ENCODE results near the gene SERPINE2. TPM values are rescaled to one million over a fixed set of nuclear protein-coding genes. Genes with fewer than 3 reads are reported as not detected.

Gene SERPINE2
- total and polyA plus RNA-seq, 4 donors, result 4.2 to 61.4 (median 11.7) TPM

- Histone ChIP-seq H3K36me3 (ENCODE audit: control insufficient read depth in 4 of 4, insufficient read depth in 4 of 4, low read length in 4 of 4) (peaks cover 0 to 7% (median 2%) of the 10 kb centered on the region in 4 donors), H3K9me3 (ENCODE audit: control insufficient read depth in 4 of 4, insufficient read depth in 3 of 4, low read length in 3 of 4) (no peaks in the 10 kb centered on the region), H3K4me3 (no peak overlapping the region), H3K4me1 (ENCODE audit: control insufficient read depth in 5 of 5, insufficient read depth in 5 of 5, low read length in 5 of 5) (no peaks in the 10 kb centered on the region), H3K27me3 (ENCODE audit: control insufficient read depth in 3 of 3, insufficient read depth in 3 of 3, low read length in 2 of 3) (no peaks in the 10 kb centered on the region), H3K27ac (ENCODE audit: low read depth in 1 of 2, low read length in 1 of 2) (no peak overlapping the region), H3K9ac (ENCODE audit: insufficient read depth in 1 of 2, low read length in 2 of 2) (no peak overlapping the region)
- DNase-seq (no peak), ATAC-seq (ENCODE audit: insufficient read depth, low FRiP score) (no peak)
- 74 to 80% methylated on average over 3 of the region's 3 CpGs for WGBS, 2 donors
- TF ChIP-seq, protein P1, sequence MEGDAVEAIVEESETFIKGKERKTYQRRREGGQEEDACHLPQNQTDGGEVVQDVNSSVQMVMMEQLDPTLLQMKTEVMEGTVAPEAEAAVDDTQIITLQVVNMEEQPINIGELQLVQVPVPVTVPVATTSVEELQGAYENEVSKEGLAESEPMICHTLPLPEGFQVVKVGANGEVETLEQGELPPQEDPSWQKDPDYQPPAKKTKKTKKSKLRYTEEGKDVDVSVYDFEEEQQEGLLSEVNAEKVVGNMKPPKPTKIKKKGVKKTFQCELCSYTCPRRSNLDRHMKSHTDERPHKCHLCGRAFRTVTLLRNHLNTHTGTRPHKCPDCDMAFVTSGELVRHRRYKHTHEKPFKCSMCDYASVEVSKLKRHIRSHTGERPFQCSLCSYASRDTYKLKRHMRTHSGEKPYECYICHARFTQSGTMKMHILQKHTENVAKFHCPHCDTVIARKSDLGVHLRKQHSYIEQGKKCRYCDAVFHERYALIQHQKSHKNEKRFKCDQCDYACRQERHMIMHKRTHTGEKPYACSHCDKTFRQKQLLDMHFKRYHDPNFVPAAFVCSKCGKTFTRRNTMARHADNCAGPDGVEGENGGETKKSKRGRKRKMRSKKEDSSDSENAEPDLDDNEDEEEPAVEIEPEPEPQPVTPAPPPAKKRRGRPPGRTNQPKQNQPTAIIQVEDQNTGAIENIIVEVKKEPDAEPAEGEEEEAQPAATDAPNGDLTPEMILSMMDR (IDR thresholded peaks at IDR 0.05; ENCODE audit: control extremely low read depth, extremely low read depth), result no peak
Observed at GRCh38 chr2:223976635-223977226, 62.4 kb downstream of the SERPINE2 start.

DNA sequence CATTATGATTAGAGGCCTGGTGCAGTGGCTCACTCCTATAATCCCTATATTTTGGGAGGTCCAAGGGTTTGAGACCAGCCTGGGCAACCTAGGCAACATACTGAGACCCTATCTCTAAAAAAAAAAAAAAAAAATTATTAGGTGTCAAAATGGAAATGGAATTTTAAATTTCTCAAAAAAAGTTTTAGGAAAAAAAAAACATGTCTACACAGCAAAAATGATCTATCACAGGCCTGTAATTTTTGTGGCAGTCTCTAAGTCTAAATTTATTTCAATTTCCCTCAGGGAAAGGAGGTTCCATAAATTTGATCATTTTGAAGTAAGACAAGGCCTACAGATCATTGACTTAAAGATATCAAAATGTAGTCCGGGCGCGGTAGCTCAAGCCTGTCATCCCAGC is 65.5 kb downstream of the SERPINE2 start:
- 98% methylated on average over 3 of the region's 3 CpGs for WGBS, 2 donors
- Histone ChIP-seq H3K27me3 (ENCODE audit: control insufficient read depth in 3 of 3, insufficient read depth in 3 of 3, low read length in 2 of 3) (no peaks in the 10 kb centered on the region), H3K4me1 (ENCODE audit: control insufficient read depth in 5 of 5, insufficient read depth in 5 of 5, low read length in 5 of 5) (peaks cover 0 to 3% (median 0%) of the 10 kb centered on the region in 5 donors), H3K9me3 (ENCODE audit: control insufficient read depth in 4 of 4, insufficient read depth in 3 of 4, low read length in 3 of 4) (no peaks in the 10 kb centered on the region), H3K36me3 (ENCODE audit: control insufficient read depth in 4 of 4, insufficient read depth in 4 of 4, low read length in 4 of 4) (peaks cover 0 to 6% (median under 1%) of the 10 kb centered on the region in 4 donors), H3K9ac (ENCODE audit: insufficient read depth in 1 of 2, low read length in 2 of 2) (no peak overlapping the region), H3K27ac (ENCODE audit: low read depth in 1 of 2, low read length in 1 of 2) (no peak overlapping the region), H3K4me3 (no peak overlapping the region)
- DNase-seq (no peak), ATAC-seq (ENCODE audit: insufficient read depth, low FRiP score) (no peak)
- TF ChIP-seq, protein P1 (IDR thresholded peaks at IDR 0.05; ENCODE audit: control extremely low read depth, extremely low read depth), result no peak

DNA sequence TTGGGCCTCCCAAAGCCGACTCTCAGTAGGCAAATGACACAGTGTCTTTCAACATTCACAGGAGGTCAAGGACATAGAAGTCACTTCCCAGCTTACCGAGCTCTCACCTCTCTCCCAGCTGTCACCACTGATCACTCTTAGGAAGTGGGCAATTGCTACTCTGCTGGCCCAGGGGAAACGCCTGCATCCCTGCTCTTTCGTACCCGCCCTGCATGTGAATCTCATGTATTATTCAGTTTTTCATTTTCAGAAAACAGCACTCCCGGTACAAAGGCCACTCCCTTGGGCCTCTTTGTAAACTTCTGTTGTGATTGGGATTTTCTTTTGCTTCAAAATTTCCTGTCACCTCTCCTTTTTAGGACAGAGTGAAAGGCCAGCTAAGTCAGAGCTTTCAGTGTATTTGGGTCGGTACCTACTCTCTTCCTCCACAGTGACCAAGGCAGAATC is 66.4 kb downstream of the SERPINE2 start:
- TF ChIP-seq, protein P1 (IDR thresholded peaks at IDR 0.05; ENCODE audit: control extremely low read depth, extremely low read depth), result no peak
- Histone ChIP-seq H3K9me3 (ENCODE audit: control insufficient read depth in 4 of 4, insufficient read depth in 3 of 4, low read length in 3 of 4) (no peaks in the 10 kb centered on the region), H3K4me1 (ENCODE audit: control insufficient read depth in 5 of 5, insufficient read depth in 5 of 5, low read length in 5 of 5) (peaks cover 0 to 3% (median 0%) of the 10 kb centered on the region in 5 donors), H3K36me3 (ENCODE audit: control insufficient read depth in 4 of 4, insufficient read depth in 4 of 4, low read length in 4 of 4) (peaks cover 0 to 7% (median 3%) of the 10 kb centered on the region in 4 donors), H3K27ac (ENCODE audit: low read depth in 1 of 2, low read length in 1 of 2) (no peak overlapping the region), H3K4me3 (no peak overlapping the region), H3K9ac (ENCODE audit: insufficient read depth in 1 of 2, low read length in 2 of 2) (no peak overlapping the region), H3K27me3 (ENCODE audit: control insufficient read depth in 3 of 3, insufficient read depth in 3 of 3, low read length in 2 of 3) (no peaks in the 10 kb centered on the region)
- WGBS, 2 donors, result 88% methylated on average over 7 of the region's 7 CpGs
- DNase-seq, result no peak
- ATAC-seq (ENCODE audit: insufficient read depth, low FRiP score), result no peak

DNA sequence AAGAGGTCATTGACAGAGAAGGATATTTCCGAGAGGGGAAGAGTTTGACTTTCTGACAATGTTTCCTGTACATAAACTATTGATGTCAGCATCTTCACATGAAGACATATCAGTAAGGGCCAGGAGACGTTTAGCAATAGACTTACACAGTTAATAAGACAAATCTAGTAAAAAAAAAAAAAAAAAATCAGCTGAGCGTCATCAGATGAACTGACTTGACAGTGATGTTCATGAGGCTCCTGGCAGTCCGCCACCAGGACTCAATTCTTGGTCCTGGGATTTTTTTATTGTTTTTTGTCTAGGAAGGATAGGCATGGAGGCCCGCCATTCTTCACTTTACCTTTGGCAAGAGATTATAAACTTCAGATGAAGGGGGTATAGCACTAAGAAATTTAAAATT is 67.4 kb downstream of the SERPINE2 start:
- Histone ChIP-seq H3K36me3 (ENCODE audit: control insufficient read depth in 4 of 4, insufficient read depth in 4 of 4, low read length in 4 of 4) (peaks cover 0 to 13% (median 7%) of the 10 kb centered on the region in 4 donors), H3K4me3 (no peak overlapping the region), H3K9me3 (ENCODE audit: control insufficient read depth in 4 of 4, insufficient read depth in 3 of 4, low read length in 3 of 4) (no peaks in the 10 kb centered on the region), H3K9ac (ENCODE audit: insufficient read depth in 1 of 2, low read length in 2 of 2) (no peak overlapping the region), H3K27ac (ENCODE audit: low read depth in 1 of 2, low read length in 1 of 2) (no peak overlapping the region), H3K4me1 (ENCODE audit: control insufficient read depth in 5 of 5, insufficient read depth in 5 of 5, low read length in 5 of 5) (peaks cover 0 to 3% (median 0%) of the 10 kb centered on the region in 5 donors), H3K27me3 (ENCODE audit: control insufficient read depth in 3 of 3, insufficient read depth in 3 of 3, low read length in 2 of 3) (no peaks in the 10 kb centered on the region)
- WGBS, 2 donors, result 89 to 91% methylated on average over 5 of the region's 5 CpGs
- TF ChIP-seq, protein P1 (IDR thresholded peaks at IDR 0.05; ENCODE audit: control extremely low read depth, extremely low read depth), result no peak
- no peak for DNase-seq
- ATAC-seq (ENCODE audit: insufficient read depth, low FRiP score), result no peak

All from lung (tissue), 12 donors.